K562 (cell line): ENCODE data around the gene TMEM86B. TPM values are rescaled to one million over a fixed set of nuclear protein-coding genes. Genes with fewer than 3 reads are reported as not detected.

Source experiments
- ATAC-seq: fragments of 200-7000 bp; cut with Tn5 transposase; 3 replicates; pipeline ENCODE4 v1.9.1; 2020; ENCODE audit warnings: moderate library complexity
- BruUV-seq: library from RNA; stranded (reverse); fragments of 400-500 nt; replicated peaks from 2 replicates; lab custom pipeline; 2021; lab: Mats Ljungman, UMichigan
- CTCF ChIA-PET: fragments of 300-600 bp; formaldehyde crosslinking; extraction: SDS; loops from one replicate; lab custom pipeline; 2021; ENCODE audit warnings: low intra/inter-chr PET ratio; lab: Yijun Ruan, JAX
- POLR2A ChIA-PET: fragments of 300-600, 350-650 bp; sonication (Branson Sonifier 250); formaldehyde crosslinking; extraction: SDS; loops from one replicate; lab custom pipeline; 2021; ENCODE audit warnings: antibody characterized with exemption, inconsistent platforms; lab: Yijun Ruan, JAX
- DNase-seq, 4 experiments: peaks; one replicate each; pipeline versions ENCODE4 v3.0.0 to v3.0.0-alpha.2; 2011 to 2018; ENCODE audit warnings: low spot score in 3 of 4, mixed read lengths in 3 of 4; ENCODE audit errors: extremely low read depth in 1 of 4
- FAIRE-seq: peaks from 2 replicates; lab custom pipeline; 2011; peaks lifted over from hg19 to GRCh38; lab: Jason Lieb, UNC
- H2AFZ ChIP-seq: 2 replicates; pipeline ENCODE4 v1.6.0; 2011; ENCODE audit warnings: low read depth, low read length, control low read depth, inconsistent platforms
- H3K27ac ChIP-seq: fragments of 200-600 bp; 3 replicates; pipeline ENCODE4 v1.8.0; 2011; ENCODE audit warnings: low read depth, mild to moderate bottlenecking, control low read depth, inconsistent platforms, low read length, moderate library complexity, mixed read lengths; ENCODE audit errors: extremely low read depth
- H3K27me3 ChIP-seq, 2 experiments: fragments of 300-600 bp in 1 of 2; 2 replicates in 1 of 2; 3 replicates in 1 of 2; pipeline versions ENCODE4 v1.6.0 to v1.8.0; 2011; ENCODE audit warnings: inconsistent platforms in 2 of 2, low read length in 2 of 2, mild to moderate bottlenecking in 1 of 2, mixed read lengths in 1 of 2, moderate library complexity in 1 of 2; ENCODE audit not compliant: control insufficient read depth in 2 of 2, insufficient read depth in 2 of 2
- H3K36me3 ChIP-seq: fragments of 300-600 bp; 3 replicates; pipeline ENCODE4 v1.8.0; 2011; ENCODE audit warnings: mild to moderate bottlenecking, low read length, inconsistent platforms; ENCODE audit not compliant: control insufficient read depth, insufficient read depth
- H3K4me1 ChIP-seq, 2 experiments: fragments of 200-600 bp in 1 of 2; replicated peaks in 1 of 2; 2 replicates in 1 of 2; 3 replicates in 1 of 2; pipeline versions ENCODE4 v1.5.1 to v1.8.0; 2011; ENCODE audit warnings: inconsistent platforms in 2 of 2, low read length in 2 of 2, mild to moderate bottlenecking in 1 of 2, mixed read lengths in 1 of 2, moderate library complexity in 1 of 2; ENCODE audit not compliant: control insufficient read depth in 2 of 2, insufficient read depth in 2 of 2
- H3K4me2 ChIP-seq: 2 replicates; pipeline ENCODE4 v1.6.1; 2011; ENCODE audit warnings: low read length, control low read depth, inconsistent platforms, mixed read lengths; ENCODE audit not compliant: insufficient read depth
- H3K4me3 ChIP-seq: fragments of 200-600 bp; sonication (generic), shearing (Covaris generic); 2 replicates; pipeline ENCODE4 v1.5.1; 2016; ENCODE audit warnings: control low read depth, inconsistent platforms
- H3K79me2 ChIP-seq: fragments of 200-600 bp; 3 replicates; pipeline ENCODE4 v1.8.0; 2011; ENCODE audit warnings: low read length, inconsistent platforms; ENCODE audit not compliant: control insufficient read depth, insufficient read depth
- H3K9ac ChIP-seq, 2 experiments: 2 replicates each; pipeline versions ENCODE4 v1.6.0 to v1.6.1; 2011; ENCODE audit warnings: low read depth in 2 of 2, low read length in 2 of 2, control low read depth in 1 of 2, inconsistent platforms in 1 of 2, mild to moderate bottlenecking in 1 of 2, mixed read lengths in 1 of 2; ENCODE audit not compliant: insufficient read depth in 1 of 2
- H3K9me1 ChIP-seq: one replicate; pipeline ENCODE4 v1.6.0; 2011; ENCODE audit warnings: inconsistent platforms, mild to moderate bottlenecking, low read length, moderate library complexity; ENCODE audit not compliant: control insufficient read depth, insufficient read depth
- H3K9me3 ChIP-seq: replicated peaks from 2 replicates; pipeline ENCODE4 v1.5.1; 2011; ENCODE audit warnings: low read depth, low read length, inconsistent platforms; ENCODE audit not compliant: control insufficient read depth, insufficient read depth
- H4K20me1 ChIP-seq: replicated peaks from 2 replicates; pipeline ENCODE4 v1.6.1; 2011; ENCODE audit warnings: low read length, inconsistent platforms, mixed read lengths; ENCODE audit not compliant: control insufficient read depth, insufficient read depth
- CREM ChIP-seq: IDR thresholded peaks from 2 replicates; pipeline ENCODE4 v1.6.1; 2014; ENCODE audit warnings: antibody characterized with exemption, low read depth
- DACH1 ChIP-seq: fragments of 450-650 bp; IDR thresholded peaks from 2 replicates; pipeline ENCODE4 v1.6.1; 2018; ENCODE audit not compliant: partially characterized antibody
- E2F1 ChIP-seq: sonication (generic); formaldehyde crosslinking; IDR thresholded peaks from 2 replicates; pipeline ENCODE4 v1.8.1; 2023; ENCODE audit warnings: mild to moderate bottlenecking, missing genetic modification reagents, moderate library complexity
- EP300 ChIP-seq: IDR thresholded peaks from 2 replicates; pipeline ENCODE4 v1.6.1; 2012; ENCODE audit warnings: low read length, improper control_type of control experiment
- ESRRB ChIP-seq: fragments of 250-450 bp; sonication (Bioruptor Pico); IDR thresholded peaks from 2 replicates; pipeline ENCODE4 v1.5.0; 2020; ENCODE audit warnings: mild to moderate bottlenecking, moderate library complexity, borderline replicate concordance
- NBN ChIP-seq: fragments of 450-650 bp; IDR thresholded peaks from 2 replicates; pipeline ENCODE4 v1.6.1; 2016; ENCODE audit warnings: low read depth, mild to moderate bottlenecking
- PHB ChIP-seq: fragments of 250-450 bp; sonication (Bioruptor Pico); IDR thresholded peaks from 2 replicates; pipeline ENCODE4 v1.5.0; 2021
- PKNOX1 ChIP-seq: fragments of 450-650 bp; IDR thresholded peaks from 2 replicates; pipeline ENCODE4 v1.6.1; 2016
- RB1 ChIP-seq: fragments of 450-650 bp; IDR thresholded peaks from 2 replicates; pipeline ENCODE4 v1.6.1; 2017; ENCODE audit warnings: low read depth, mild to moderate bottlenecking
- RERE ChIP-seq: sonication (generic); formaldehyde crosslinking; IDR thresholded peaks from 2 replicates; pipeline ENCODE4 v1.8.0; 2023; ENCODE audit warnings: missing genetic modification reagents, mild to moderate bottlenecking, borderline replicate concordance
- SMARCA5 ChIP-seq: fragments of 450-650 bp; IDR thresholded peaks from 2 replicates; pipeline ENCODE4 v1.6.1; 2016
- STAG1 ChIP-seq: sonication (generic); formaldehyde crosslinking; IDR thresholded peaks from 2 replicates; pipeline ENCODE4 v1.5.0; 2020; ENCODE audit warnings: missing genetic modification reagents, borderline replicate concordance
- TRIM24 ChIP-seq, 2 experiments: fragments of 450-650 bp; IDR thresholded peaks; 2 replicates each; pipeline ENCODE4 v1.6.1; 2016
- ZC3H8 ChIP-seq: fragments of 450-650 bp; IDR thresholded peaks from 2 replicates; pipeline ENCODE4 v1.6.1; 2017
- WGBS: fragments of 100-300 bp; shearing (Covaris generic); methylation state at CpG from one replicate; pipeline ENCODE4 v1.1.6; 2016; ENCODE audit warnings: low coverage, mixed read lengths; ENCODE audit not compliant: insufficient coverage; ENCODE audit errors: missing lambda C conversion rate; 5-methylcytosine and 5-hydroxymethylcytosine counted together
- in situ Hi-C: fragments of 300-500 bp; cut with MboI; formaldehyde crosslinking; loops from 4 replicates; pipeline ENCODE4 v1.15.0; 2018; ENCODE audit warnings: inconsistent platforms, mixed read lengths
- intact Hi-C: fragments of 100-400 bp; cut with micrococcal nuclease; formaldehyde crosslinking; loops from 2 replicates; pipeline ENCODE4 v1.14.2; 2022
- polyA plus RNA-seq, 8 experiments: library from polyadenylated mRNA; depleted of rRNA in 4 of 8; stranded (reverse) in 5 of 8; unstranded in 3 of 8; fragments of >200 nt; fragmentation: Nextera tagmentation in 2 of 8; fragmentation: Illumina TruSeq in 1 of 8; extraction: Ambion mirVana in 2 of 8; extraction: Trizol in 1 of 8; gene quantifications; 2 replicates each; pipeline versions ENCODE4 v1.2.1 to v1.2.3, GENCODE V29; 2011 to 2014; ENCODE audit warnings: inconsistent platforms in 1 of 8, missing spikeins in 1 of 8
- total RNA-seq, 7 experiments: library from RNA; depleted of rRNA in 6 of 7; stranded (reverse); fragments of >200 nt in 6 of 7; fragmentation: Illumina TruSeq in 2 of 7; extraction: Trizol in 2 of 7; gene quantifications; 2 replicates each; pipeline versions ENCODE4 v1.2.1 to v1.2.3, GENCODE V29; 2011 to 2021; ENCODE audit warnings: low replicate concordance in 1 of 7

Gene TMEM86B
- total and polyA plus RNA-seq, 9 of the 15 experiments (the other 6 are each of a cell fraction or from before 2014, with no cell fraction given) = 0.28 to 7.9 (median 2.1) TPM

- Histone ChIP-seq H3K9ac (peak overlapping the region; percentile 84 to 93), H3K36me3 (peaks cover 32% of the 10 kb centered on the region; the same call in 2 of the 3 replicates), H3K9me3 (no peaks in the 10 kb centered on the region), H3K27ac (peak overlapping the region; percentile 80), H2AFZ (peak overlapping the region; percentile 76), H4K20me1 (no peaks in the 10 kb centered on the region), H3K4me1 (peaks cover 26 to 28% of the 10 kb centered on the region in 2 experiments), H3K27me3 (no peaks in the 10 kb centered on the region), H3K79me2 (peaks cover 19% of the 10 kb centered on the region), H3K4me3 (peak overlapping the region; percentile 53), H3K4me2 (peak overlapping the region; percentile 87), H3K9me1 (no peaks in the 10 kb centered on the region)
- CTCF ChIA-PET = interaction anchor here (0.6 kb wide), 1 partner anchor 446 kb away, joined by 3 read pairs; no protein-coding TSS in a partner anchor
- ATAC-seq (peak; percentile 98), FAIRE-seq (peak; percentile 96), DNase-seq (peak; percentile 97 to 98 (median 97))
- BruUV-seq = TSS peak; percentile 83
- POLR2A ChIA-PET = interaction anchor here (0.5 to 1.5 kb wide), 17 partner anchors 9 to 201 kb away, joined by 3 to 9 read pairs (median 3); partner anchors contain the start of genes KMT5C, SYT5, TMEM238 and UBE2S
- in situ Hi-C loops (no loop called here), intact Hi-C loops (no loop called here)
- WGBS = 0% methylated on average over 29 of the region's 29 CpGs
- peak in 1 of 2 experiments; percentile 28; a peak in 1 of 4 replicates for TF ChIP-seq TRIM24 (IDR thresholded peaks at IDR 0.05)
- peak; percentile 42; the same call in 1 of the 2 replicates for TF ChIP-seq RB1
- TF ChIP-seq DACH1 = no peak
- no peak for TF ChIP-seq ZC3H8
- TF ChIP-seq RERE = no peak
- TF ChIP-seq SMARCA5 = no peak
- TF ChIP-seq CREM = peak; percentile 62
- no peak for TF ChIP-seq STAG1 (CRISPR knock-in tag)
- no peak for TF ChIP-seq PHB (CRISPR knock-in tag)
- TF ChIP-seq NBN = peak; percentile 55; the same call in 1 of the 2 replicates
- TF ChIP-seq ESRRB (CRISPR knock-in tag) = no peak
- peak; percentile 42; the same call in 1 of the 2 replicates for TF ChIP-seq E2F1 (CRISPR knock-in tag)
- TF ChIP-seq EP300 = peak; percentile 72
- TF ChIP-seq PKNOX1 = peak; percentile 74
Measured at GRCh38 chr19:55206664-55207500, 21.7 kb downstream of the TMEM86B start.
